ENCODE data around the gene LAMP5.

LAMP5 gene

DNA sequence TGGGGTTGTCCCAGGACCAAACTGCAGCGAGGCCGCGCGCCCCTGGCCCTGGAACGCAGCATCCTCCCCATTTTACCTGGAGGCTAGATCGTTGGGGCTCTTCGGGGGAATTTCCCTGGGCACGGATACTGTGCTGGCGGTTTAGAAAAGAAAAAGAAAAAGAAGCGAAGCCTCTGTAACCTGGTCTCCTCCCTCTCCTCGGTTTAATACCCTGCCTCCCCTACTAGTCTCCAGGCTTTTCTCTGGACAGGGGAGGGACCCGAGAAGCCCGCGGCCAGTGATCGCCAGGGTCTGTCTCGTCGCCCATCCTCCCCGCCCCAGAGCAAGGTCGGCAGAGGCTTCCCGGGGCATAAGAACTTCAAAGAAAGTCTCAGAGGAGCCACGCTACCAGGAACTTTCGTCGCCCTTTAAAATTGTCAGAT is 6.1 kb upstream of the LAMP5 start:
- no peak overlapping the region for H3K4me3 Mint-ChIP-seq

DNA sequence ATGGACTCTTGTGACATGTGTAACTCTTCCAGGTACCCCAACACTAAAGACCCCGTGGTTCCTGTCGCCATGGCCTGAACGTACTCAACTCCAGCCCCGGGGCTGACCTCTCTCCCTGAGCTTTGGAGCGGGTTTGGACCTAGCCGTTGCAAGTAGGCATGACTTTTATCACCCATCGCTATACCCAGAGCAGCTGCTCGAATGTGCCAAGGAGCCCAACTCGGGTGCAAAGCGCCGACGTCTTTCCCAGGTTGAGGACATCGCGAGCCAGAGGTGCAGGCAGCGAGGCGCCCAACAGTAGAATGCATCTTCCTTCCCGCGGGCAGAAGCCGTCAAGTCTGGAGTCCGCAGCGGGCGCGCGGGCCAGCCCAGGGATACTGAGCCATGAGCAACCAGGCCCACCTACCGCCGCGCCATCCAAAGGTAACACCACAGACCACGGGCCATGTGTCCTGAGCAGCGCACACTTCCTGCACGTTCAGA is 5.7 kb upstream of the LAMP5 start:
- ATAC-seq (ENCODE audit: low read depth): no peak
- Mint-ChIP-seq H3K27ac (no peak overlapping the region), H3K36me3 (no peaks in the 10 kb centered on the region), H3K9me3 (no peaks in the 10 kb centered on the region), H3K27me3 (peaks cover 17% of the 10 kb centered on the region), H3K4me1 (peaks cover 3% of the 10 kb centered on the region), H3K4me3 (no peak overlapping the region)
- no peak for DNase-seq (ENCODE audit: low spot score in 2 of 2)

More for the DNA sequence above, 6.1 kb upstream of the LAMP5 start:
- H3K27ac Mint-ChIP-seq: no peak overlapping the region
- no peak for ATAC-seq (ENCODE audit: low read depth)
- no peaks in the 10 kb centered on the region for H3K9me3 Mint-ChIP-seq
- peaks cover 3% of the 10 kb centered on the region for H3K4me1 Mint-ChIP-seq
- peaks cover 17% of the 10 kb centered on the region for H3K27me3 Mint-ChIP-seq
- DNase-seq (ENCODE audit: low spot score in 2 of 2): no peak
- H3K36me3 Mint-ChIP-seq: no peaks in the 10 kb centered on the region

DNA sequence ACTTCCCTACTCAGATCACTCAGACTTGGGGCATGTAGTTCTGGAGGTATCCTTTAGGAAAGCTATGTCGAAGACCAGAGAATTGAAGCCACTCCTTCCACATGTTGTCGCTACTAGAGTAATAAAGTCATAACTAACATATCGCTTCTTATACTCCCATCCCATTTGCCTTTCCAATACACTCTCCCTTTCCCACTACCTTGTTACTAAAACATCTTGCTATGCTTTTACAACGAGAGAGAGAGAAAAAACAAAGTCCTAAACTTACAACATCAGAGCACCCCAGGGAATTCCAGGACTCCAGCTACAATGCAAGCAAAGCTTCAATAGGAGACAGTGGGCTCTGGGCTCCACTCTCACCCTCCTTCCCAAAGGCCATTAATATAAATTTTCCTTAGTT is 5.1 kb upstream of the LAMP5 start:
- Mint-ChIP-seq H3K4me3 (no peak overlapping the region), H3K27me3 (peaks cover 17% of the 10 kb centered on the region), H3K9me3 (no peaks in the 10 kb centered on the region), H3K4me1 (peaks cover 3% of the 10 kb centered on the region), H3K36me3 (no peaks in the 10 kb centered on the region), H3K27ac (no peak overlapping the region)
- no peak for DNase-seq (ENCODE audit: low spot score in 2 of 2)
- no peak for ATAC-seq (ENCODE audit: low read depth)

- H3K36me3 Mint-ChIP-seq: no peaks in the 10 kb centered on the region
- H3K27ac Mint-ChIP-seq: no peak overlapping the region
- ATAC-seq (ENCODE audit: low read depth) (no peak), DNase-seq (ENCODE audit: low spot score in 2 of 2) (no peak)
- no peaks in the 10 kb centered on the region for H3K9me3 Mint-ChIP-seq
- H3K4me1 Mint-ChIP-seq: peaks cover 3% of the 10 kb centered on the region
- no peak overlapping the region for H3K4me3 Mint-ChIP-seq
- H3K27me3 Mint-ChIP-seq: peaks cover 22% of the 10 kb centered on the region
Observed at GRCh38 chr20:9510911-9511310, 3.5 kb upstream of the LAMP5 start.

- Mint-ChIP-seq H3K27me3 (peaks cover 16% of the 10 kb centered on the region), H3K27ac (no peak overlapping the region)
- no peak for ATAC-seq (ENCODE audit: low read depth)
Observed at GRCh38 chr20:9514072-9514460, 324 bp upstream of the LAMP5 start.

DNA sequence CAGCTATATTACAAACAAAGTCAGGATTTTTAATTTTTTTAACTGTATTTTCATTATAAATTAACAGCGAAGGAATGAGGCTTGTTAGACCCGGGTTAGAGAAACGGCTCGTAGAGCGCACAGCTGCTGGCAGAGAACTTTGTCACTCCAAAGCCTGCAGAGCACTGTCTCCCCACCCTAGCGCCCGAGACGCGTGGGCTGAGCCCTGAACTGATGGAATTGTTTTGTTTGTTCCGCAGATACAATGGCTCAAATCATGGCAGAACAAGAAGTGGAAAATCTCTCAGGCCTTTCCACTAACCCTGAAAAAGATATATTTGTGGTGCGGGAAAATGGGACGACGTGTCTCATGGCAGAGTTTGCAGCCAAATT is 810 bp downstream of the LAMP5 start:
- DNase-seq (ENCODE audit: low spot score in 2 of 2) (no peak), ATAC-seq (ENCODE audit: low read depth) (no peak)
- no peak overlapping the region for H3K27ac Mint-ChIP-seq
- H3K4me3 Mint-ChIP-seq: peak overlapping the region; percentile 24
- no peaks in the 10 kb centered on the region for H3K9me3 Mint-ChIP-seq
- peaks cover 13% of the 10 kb centered on the region for H3K27me3 Mint-ChIP-seq
- no peaks in the 10 kb centered on the region for H3K36me3 Mint-ChIP-seq
- peaks cover 3% of the 10 kb centered on the region for H3K4me1 Mint-ChIP-seq

More at GRCh38 chr20:9514072-9514460, 324 bp upstream of the LAMP5 start:
- no peak for DNase-seq (ENCODE audit: low spot score in 2 of 2)
- H3K9me3 Mint-ChIP-seq: no peaks in the 10 kb centered on the region
- H3K36me3 Mint-ChIP-seq: no peaks in the 10 kb centered on the region
- peaks cover 3% of the 10 kb centered on the region for H3K4me1 Mint-ChIP-seq
- H3K4me3 Mint-ChIP-seq: no peak overlapping the region

DNA sequence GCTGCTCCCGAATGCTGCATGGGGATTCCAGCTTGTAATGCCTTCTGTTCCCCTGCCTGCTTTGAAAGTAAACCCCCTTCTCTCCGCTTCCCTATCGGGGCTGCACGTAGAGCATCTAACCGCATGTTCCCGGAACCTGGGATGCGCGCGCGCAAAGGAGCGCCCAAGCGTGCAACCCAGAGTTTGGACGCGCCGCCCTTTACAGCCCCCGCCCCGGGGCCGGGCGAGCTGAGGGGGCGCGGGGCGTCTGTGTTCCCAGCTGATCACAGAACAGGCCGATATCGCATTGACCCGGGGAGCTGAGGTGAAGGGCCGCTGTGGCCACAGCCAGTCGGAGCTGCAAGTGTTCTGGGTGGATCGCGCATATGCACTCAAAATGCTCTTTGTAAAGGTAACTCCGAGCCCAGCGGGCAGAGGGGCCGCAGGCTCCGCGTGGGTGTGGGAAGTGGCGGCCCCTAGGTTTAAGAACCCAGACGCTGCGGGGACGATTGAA is 1.4 kb downstream of the LAMP5 start:
- DNase-seq (ENCODE audit: low spot score in 2 of 2): no peak
- Mint-ChIP-seq H3K4me3 (peak overlapping the region; percentile 24), H3K27ac (no peak overlapping the region), H3K9me3 (no peaks in the 10 kb centered on the region), H3K4me1 (peaks cover 3% of the 10 kb centered on the region), H3K27me3 (peaks cover 13% of the 10 kb centered on the region), H3K36me3 (no peaks in the 10 kb centered on the region)
- ATAC-seq (ENCODE audit: low read depth): no peak

DNA sequence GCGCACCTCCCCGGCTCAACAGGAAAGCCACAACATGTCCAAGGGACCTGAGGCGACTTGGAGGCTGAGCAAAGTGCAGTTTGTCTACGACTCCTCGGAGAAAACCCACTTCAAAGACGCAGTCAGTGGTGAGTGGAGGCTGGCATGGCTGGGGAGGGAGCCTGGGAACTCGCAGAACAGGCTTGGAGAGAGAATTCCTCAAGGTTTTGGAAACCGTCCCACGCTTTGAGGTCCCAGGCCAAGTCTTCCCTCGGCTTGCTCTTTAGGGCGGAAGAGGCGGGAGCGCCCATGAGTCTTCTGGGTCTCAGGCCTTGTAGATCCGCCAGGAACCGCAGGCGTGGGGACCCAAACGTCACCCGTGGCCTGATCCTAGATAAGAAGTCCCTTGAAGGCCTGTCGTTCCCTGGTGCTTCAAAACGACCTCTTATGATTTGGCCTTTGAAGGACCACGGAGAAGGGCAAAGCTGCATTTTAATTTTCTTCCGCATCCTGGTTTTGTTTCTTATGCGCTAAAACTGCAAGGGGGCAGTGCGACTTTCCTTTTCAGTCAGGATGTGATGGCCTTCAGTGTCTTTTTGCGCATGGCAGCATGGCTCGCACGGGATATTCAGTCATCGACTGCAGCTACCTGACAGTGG is 2.0 kb downstream of the LAMP5 start:
- Mint-ChIP-seq H3K4me1 (peaks cover 3% of the 10 kb centered on the region), H3K27me3 (peaks cover 13% of the 10 kb centered on the region), H3K36me3 (no peaks in the 10 kb centered on the region), H3K27ac (no peak overlapping the region), H3K4me3 (peak overlapping the region; percentile 24), H3K9me3 (no peaks in the 10 kb centered on the region)
- DNase-seq (ENCODE audit: low spot score in 2 of 2) (no peak), ATAC-seq (ENCODE audit: low read depth) (no peak)

DNA sequence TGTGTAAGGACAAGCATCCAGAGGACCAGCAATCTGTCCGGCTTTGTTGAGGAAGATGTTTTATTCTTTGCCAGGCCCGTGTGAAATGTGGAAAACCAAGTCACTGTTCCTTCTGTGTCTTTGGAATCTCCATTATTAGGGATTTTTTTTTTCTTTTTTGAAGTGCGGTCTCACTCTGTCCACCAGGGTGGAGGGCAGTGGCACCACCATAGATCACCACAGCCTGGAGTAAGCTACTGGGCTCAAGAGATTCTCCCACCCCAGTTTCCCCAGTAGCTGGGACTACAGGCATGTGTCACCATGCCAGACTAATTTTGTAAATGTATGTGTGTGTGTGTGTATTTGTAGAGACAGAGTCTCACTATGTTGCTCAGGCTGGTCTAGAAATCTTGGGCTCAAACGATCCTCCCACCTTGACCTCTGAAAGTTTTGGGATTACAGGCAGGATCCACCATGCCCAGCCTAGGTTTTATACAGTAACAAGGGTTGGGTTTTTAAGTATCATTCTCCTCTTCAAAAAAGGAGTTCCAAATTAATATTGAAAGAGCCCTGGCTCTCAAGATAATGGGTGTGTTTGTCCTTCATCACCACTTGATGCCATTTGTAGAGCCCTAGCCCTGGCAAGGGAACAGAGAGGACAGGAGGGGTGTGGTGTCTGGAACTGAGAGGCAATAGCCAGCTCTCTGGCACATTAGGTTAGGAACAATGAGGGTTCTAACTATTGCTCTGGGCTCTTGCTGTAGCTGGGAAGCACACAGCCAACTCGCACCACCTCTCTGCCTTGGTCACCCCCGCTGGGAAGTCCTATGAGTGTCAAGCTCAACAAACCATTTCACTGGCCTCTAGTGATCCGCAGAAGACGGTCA is 3.1 kb downstream of the LAMP5 start:
- Mint-ChIP-seq H3K27me3 (peaks cover 10% of the 10 kb centered on the region), H3K27ac (no peak overlapping the region), H3K9me3 (no peaks in the 10 kb centered on the region), H3K36me3 (no peaks in the 10 kb centered on the region), H3K4me3 (no peak overlapping the region), H3K4me1 (no peaks in the 10 kb centered on the region)
- ATAC-seq (ENCODE audit: low read depth) (no peak), DNase-seq (ENCODE audit: low spot score in 2 of 2) (no peak)

- Mint-ChIP-seq H3K27ac (no peak overlapping the region), H3K27me3 (peaks cover 10% of the 10 kb centered on the region), H3K4me3 (no peak overlapping the region)
Observed at GRCh38 chr20:9518576-9519175, 4.3 kb downstream of the LAMP5 start.

GRCh38 chr20:9520086-9520485 is 5.7 kb downstream of the LAMP5 start:
- Mint-ChIP-seq H3K9me3 (no peaks in the 10 kb centered on the region), H3K27me3 (peaks cover 7% of the 10 kb centered on the region), H3K36me3 (no peaks in the 10 kb centered on the region), H3K4me1 (no peaks in the 10 kb centered on the region), H3K27ac (no peak overlapping the region), H3K4me3 (no peak overlapping the region)
- no peak for ATAC-seq (ENCODE audit: low read depth)
- DNase-seq (ENCODE audit: low spot score in 2 of 2): no peak

More at GRCh38 chr20:9518576-9519175, 4.3 kb downstream of the LAMP5 start:
- no peaks in the 10 kb centered on the region for H3K36me3 Mint-ChIP-seq
- ATAC-seq (ENCODE audit: low read depth): no peak
- no peaks in the 10 kb centered on the region for H3K4me1 Mint-ChIP-seq
- no peaks in the 10 kb centered on the region for H3K9me3 Mint-ChIP-seq
- DNase-seq (ENCODE audit: low spot score in 2 of 2): no peak

DNA sequence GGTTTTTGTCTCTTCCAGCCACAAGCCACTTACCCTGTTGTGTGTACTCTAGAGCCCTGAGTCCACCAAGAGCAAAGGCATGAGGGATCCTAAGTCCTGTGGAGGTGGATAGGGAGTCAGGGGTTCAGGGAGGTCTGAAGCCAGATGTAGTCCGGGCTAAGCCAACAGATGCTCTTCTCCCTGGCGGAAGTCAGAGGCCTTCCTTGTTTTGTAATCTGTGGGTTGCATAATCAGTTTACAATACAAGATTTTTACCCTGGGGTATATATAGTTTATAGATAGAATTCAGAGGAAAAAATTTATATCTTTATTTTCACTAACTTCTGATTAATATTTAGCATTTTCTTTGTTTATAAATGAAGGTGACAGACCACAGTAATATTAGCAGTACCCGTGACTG is 9.2 kb downstream of the LAMP5 start:
- H3K4me1 Mint-ChIP-seq: no peaks in the 10 kb centered on the region
- H3K36me3 Mint-ChIP-seq: no peaks in the 10 kb centered on the region
- H3K27me3 Mint-ChIP-seq: no peaks in the 10 kb centered on the region
- no peak overlapping the region for H3K27ac Mint-ChIP-seq
- no peaks in the 10 kb centered on the region for H3K9me3 Mint-ChIP-seq
- DNase-seq (ENCODE audit: low spot score in 2 of 2): no peak
- no peak for ATAC-seq (ENCODE audit: low read depth)
- no peak overlapping the region for H3K4me3 Mint-ChIP-seq

GRCh38 chr20:9531581-9531980 is 17.2 kb downstream of the LAMP5 start:
- no peaks in the 10 kb centered on the region for H3K36me3 Mint-ChIP-seq
- no peaks in the 10 kb centered on the region for H3K9me3 Mint-ChIP-seq
- ATAC-seq (ENCODE audit: low read depth): no peak
- H3K27ac Mint-ChIP-seq: no peak overlapping the region
- H3K4me3 Mint-ChIP-seq: no peak overlapping the region
- H3K4me1 Mint-ChIP-seq: no peaks in the 10 kb centered on the region
- no peaks in the 10 kb centered on the region for H3K27me3 Mint-ChIP-seq
- no peak for DNase-seq (ENCODE audit: low spot score in 2 of 2)

Data from memory B cell (primary cell).